Measurements from ENCODE around the gene GJB5.
"Not testable (repeated sequence)": the region's sequence is repeated elsewhere in the genome, so short reads cannot be mapped to it uniquely, and the experiment has no call there.

Gene GJB5

DNA sequence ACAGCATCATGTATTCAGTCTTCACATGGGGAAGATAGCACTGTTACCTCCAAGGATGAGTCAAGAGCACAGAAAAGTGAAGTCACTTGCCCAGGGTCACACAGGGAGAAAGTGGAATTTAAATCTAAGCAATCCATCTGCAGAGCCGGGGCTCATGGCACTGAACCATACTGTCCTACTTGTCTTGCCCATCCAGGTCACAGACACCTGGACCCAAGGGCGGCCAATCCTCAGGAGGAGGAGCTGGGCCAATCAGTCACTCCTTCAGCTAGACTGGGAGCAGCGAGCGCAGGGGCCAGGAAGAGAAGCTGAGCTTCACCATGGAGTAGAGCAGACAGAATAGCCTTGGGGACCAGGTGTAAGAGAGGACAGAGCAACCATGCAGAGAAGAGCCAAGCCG is 9.2 kb upstream of the GJB5 start:
- DNase-seq (ENCODE audit: low read depth): no peak

DNA sequence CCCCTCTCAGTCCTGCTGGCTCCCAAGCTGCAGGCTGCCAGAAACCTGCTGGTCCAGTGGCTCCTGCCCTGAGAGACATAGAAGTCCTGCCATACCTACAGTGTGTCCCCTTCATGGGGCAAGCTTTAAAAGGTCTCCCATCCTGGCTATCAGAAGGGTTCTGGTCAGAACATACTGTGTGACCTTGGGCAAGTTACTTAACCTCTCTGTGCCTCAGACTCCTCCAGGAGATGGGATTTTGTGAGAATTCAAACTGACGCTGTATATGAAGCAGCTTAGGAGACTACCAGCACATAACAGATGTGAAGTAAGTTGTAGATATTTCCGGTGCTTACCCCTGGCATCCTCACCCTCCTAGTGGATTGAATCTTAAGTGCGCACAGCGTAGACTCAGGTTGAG is 8.7 kb upstream of the GJB5 start:
- no peak for DNase-seq (ENCODE audit: low read depth)

- DNase-seq (ENCODE audit: low read depth): no peak
Measured at GRCh38 chr1:34746785-34747637, 7.8 kb upstream of the GJB5 start.

- DNase-seq (ENCODE audit: low read depth): no peak
Measured at GRCh38 chr1:34747638-34747941, 7.3 kb upstream of the GJB5 start.

DNA sequence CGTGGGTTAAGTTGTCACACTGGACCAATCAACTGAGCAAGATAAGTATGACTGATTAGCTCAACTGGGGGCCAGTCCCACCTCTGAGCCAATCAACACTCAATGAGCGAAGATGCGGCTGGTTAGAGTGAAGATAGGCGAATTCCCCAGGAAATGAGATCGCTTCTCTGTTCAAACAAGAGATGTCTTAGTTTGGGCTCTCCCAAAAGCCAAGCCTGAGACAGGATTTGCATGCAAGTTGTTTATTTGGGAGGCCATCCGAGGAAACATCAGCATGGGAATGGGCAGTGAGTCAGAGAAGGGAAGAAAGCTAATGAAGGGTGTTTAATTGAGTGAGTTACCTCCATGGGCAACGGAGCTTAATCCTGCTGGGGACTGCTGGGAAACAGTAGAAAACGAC is 4.9 kb upstream of the GJB5 start:
- no peak for DNase-seq (ENCODE audit: low read depth)

DNA sequence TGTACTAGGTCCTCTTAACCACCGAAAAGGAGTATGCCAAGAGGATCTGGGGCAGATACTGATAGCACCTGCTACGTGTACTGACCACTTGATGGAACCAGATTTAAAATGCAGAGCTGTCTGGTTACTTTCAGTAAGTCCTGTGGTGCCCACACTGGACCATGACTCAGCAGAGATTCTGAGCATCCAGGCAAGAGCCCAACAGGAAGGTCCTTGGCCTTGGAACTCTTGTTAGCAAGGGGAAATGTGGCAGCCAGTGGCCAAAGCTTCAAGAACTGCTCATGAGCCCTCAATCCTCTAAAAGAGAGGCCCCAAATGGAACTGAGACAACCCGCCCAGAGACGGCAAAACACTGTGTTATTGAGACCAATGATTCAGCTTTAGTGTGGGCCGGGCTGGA is 4.2 kb upstream of the GJB5 start:
- DNase-seq (ENCODE audit: low read depth): no peak

DNA sequence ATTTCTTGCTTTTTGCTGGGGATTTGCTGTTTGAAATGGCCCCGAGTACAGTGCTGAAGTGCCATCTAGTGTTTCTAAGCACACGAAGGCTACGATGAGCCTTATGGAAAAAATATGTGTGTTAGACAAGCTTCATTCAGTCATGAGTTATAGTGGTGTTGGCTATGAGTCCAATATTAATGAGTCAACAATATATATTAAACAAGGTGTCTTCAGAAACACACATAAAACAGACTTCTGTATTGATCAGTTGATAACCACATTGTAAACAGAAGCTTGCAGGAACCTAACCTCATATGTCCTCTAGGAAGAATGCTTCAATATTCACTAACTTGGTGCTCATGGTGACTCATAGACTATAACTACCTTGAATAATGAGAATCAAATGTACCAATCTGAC is 1.7 kb upstream of the GJB5 start:
- DNase-seq (ENCODE audit: low read depth): no peak

GRCh38 chr1:34755961-34756360 is 1.1 kb downstream of the GJB5 start:
- DNase-seq (ENCODE audit: low read depth): no peak

- DNase-seq (ENCODE audit: low read depth): no peak
Measured at GRCh38 chr1:34757386-34757785, 2.5 kb downstream of the GJB5 start.

DNA sequence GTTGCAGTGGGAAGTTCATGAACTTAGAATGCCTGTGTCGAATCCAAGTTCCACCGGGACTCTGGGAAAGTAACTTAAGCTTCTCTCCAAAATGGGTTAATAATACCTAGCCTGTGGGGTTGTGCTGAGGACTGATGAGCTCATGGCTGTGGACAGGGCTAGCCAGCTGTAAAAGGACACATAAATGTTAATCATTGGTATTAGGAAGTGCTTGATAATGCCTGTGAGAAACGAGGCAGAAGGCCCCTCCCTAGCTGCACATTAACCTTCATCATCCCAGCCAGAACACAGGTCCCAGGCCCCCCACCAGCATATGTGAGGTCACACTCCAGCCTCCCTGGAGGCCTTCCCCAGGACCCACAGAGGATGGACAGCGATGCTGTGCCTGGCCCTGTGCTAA is 3.9 kb downstream of the GJB5 start:
- DNase-seq (ENCODE audit: low read depth): no peak

DNA sequence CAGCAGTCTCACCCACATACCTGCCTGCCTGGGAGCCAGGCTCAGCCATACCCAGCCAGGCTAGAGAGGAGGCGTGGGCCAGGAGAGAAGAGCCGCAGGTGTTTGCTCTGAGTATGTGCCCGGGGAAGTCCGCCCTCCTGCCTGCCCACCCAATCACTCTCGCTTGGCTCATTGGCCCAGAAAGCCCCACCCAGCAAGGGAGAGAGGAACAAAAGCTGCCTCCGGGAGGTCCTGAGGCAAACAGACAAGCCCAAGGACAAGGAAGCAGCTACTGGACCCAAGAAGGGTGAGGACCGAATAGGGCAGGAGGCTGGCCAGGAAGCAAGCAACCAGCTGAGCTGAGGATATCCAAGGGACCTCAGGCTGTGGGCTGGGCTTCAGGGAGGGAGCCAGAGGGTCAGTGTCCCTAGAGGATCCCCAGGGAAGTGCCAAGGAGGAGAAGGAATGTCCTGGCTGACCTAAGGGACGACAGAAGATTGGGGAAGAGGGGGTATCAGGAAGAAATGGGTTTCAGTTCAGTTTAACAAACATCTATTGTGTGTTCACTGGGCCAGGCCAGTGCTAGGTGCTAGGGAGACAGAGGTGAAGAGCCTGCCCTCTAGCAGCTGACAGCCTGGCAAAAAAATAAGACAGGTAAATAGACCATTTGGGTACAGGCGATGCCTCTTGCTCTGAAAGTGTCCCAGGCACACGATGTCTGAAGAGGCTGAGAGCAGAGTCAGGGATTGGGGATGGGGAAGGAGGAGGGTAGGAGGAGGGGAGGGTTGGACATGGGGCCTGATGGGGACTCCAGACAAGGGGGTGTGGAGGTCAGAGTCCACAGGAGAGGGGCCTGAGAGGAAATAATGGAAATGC is 4.9 kb downstream of the GJB5 start, which contains the start of gene GJB4:
GJB4 (plus strand) TSS at position 238 of the 855 bp plus-strand sequence. CDS start 1,515 bp downstream, outside the sequence.
- no peak for DNase-seq (ENCODE audit: low read depth)

DNA sequence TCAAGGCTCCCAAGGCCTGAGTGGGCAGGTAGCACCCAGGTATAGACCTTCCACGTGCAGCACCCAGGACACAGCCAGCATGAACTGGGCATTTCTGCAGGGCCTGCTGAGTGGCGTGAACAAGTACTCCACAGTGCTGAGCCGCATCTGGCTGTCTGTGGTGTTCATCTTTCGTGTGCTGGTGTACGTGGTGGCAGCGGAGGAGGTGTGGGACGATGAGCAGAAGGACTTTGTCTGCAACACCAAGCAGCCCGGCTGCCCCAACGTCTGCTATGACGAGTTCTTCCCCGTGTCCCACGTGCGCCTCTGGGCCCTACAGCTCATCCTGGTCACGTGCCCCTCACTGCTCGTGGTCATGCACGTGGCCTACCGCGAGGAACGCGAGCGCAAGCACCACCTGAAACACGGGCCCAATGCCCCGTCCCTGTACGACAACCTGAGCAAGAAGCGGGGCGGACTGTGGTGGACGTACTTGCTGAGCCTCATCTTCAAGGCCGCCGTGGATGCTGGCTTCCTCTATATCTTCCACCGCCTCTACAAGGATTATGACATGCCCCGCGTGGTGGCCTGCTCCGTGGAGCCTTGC is 6.4 kb downstream of the GJB5 start:
- no peak for DNase-seq (ENCODE audit: low read depth)

DNA sequence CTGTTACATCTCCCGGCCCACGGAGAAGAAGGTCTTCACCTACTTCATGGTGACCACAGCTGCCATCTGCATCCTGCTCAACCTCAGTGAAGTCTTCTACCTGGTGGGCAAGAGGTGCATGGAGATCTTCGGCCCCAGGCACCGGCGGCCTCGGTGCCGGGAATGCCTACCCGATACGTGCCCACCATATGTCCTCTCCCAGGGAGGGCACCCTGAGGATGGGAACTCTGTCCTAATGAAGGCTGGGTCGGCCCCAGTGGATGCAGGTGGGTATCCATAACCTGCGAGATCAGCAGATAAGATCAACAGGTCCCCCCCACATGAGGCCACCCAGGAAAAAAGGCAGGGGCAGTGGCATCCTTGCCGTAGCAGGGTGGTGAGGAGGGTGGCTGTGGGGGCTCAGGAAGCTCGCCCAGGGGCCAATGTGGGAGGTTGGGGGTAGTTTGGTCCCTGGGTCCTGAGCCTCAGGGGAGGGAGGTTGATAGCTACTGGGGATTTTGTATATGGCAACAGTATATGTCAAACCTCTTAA is 7.0 kb downstream of the GJB5 start:
- no peak for DNase-seq (ENCODE audit: low read depth)

DNA sequence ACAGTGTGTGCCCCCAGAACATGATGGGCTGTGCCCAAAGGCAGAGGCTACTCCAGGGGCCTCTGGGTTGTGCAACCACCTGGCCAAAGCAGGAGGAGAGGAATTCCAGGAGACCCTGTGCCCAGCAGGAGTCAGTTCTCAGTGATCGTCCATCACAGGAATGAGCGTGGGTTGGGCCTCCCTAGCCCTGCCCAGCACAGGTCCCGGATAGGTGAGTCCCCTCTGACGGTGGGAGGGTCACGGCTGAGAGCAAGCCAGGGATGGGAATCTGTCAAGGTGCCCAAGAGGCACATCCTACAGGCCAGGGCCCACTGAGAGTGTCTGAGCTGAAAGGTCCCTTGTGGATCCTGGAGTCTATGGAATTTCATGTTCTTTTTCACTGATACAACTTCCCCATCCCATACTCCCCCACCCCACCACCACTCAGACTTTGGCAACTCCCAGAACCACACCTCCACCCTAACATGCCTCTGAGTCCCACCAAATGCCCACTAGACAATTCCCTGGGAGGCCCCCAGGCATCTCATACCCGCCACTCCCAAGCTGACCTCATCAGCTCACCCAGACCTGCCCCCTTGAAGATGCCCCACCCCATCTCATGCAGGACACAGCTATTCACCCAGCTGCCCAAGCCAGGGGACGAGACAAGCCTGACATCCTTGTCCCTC is 7.8 kb downstream of the GJB5 start:
- DNase-seq (ENCODE audit: low read depth): no peak

DNA sequence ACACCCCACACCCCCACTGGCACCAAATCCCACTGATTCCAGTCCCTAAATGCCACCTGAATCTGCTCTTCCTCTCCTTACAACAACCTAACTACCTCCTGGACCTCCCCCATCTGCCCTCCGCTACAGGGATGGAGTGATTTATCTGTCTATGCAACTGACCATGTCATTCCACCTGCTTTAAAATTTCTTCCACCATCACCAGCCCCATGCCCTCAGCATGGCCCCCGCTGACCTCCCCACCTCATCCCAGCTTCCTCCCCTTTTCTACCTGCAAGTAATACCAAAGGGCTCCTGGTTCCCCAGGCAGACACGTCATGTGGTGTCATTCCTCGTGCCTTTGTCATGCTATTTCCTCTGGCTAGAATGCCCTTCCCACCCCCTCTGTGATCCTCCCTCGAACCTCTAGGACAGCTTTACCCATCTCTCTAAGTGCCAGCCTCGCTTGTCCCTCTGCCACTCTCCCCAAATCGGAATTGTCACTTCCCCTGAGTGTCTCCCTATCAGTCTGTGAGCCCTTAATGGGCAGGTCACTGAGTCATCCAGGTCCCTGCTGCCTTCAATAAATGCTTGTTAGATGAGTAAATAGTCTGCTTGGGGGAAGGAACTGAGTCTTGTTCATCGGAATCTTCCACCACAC is 8.4 kb downstream of the GJB5 start:
- DNase-seq (ENCODE audit: low read depth): peak; percentile 61

- DNase-seq (ENCODE audit: low read depth): no peak
Measured at GRCh38 chr1:34768856-34769255, 14.0 kb downstream of the GJB5 start.

DNA sequence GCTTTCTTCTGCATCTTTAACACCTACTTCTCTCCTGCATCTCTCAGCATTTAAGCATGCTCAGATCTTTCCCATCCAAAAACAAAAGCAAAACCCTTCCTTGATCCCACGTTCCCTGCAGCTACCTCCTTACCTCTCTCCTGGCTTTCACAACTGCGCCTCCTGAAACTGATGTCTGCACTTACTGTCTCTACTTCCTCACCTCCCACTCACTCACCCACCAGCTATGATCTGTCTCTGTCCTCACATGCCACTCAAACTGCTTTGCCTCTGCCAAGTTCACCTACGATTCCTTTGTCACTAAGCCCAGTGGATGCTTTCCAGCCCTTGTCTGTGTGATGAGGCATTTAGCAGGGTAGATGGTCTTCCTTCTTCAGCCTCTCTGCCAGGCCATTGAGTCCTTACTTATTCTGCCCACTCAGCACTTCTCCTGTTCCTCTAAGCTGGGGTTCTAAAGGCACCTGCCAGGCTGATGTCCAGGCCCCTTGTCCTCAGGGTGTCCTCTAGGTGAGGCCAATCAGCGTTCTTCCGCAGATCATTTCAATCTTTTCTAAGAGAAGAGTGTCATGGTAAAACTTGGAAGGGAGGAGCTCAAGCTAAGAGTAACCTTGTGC is 16.2 kb downstream of the GJB5 start:
- no peak for DNase-seq (ENCODE audit: low read depth)

DNA sequence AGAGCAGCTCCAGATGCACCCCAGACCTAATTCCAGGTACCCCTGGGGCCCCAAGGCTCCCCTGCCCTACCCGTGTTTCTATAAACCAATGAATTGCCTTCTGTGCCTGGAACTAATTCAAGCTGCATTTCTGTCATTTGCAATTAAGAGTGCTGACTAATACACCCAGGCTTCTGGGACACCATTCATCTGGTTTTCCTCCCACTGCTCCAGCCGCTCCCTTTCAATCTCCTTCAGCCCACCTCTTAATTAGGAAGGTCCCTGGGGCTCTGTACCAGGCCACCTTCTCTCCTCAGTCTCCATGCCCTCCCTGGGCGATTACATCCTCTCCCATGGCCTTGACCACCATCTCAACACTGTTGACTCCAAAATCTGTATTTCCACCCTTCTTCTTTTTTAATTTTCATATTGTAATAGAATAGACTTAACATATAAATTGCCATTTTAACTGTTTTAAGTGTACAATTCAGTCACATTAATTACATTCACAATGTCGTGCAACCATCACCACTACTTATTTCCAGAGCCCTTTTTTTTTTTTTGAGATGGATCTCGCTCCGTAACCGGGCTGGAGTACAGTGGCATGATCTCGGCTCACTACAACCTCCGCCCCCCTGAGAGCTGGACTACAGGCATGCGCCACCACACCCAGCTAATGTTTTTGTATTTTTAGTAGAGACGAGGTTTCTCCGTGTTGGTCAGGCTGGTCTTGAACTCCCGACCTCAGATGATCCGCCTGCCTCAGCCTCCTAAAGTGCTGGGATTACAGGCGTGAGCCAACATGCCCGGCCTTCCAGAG is 16.9 kb downstream of the GJB5 start:
- DNase-seq (ENCODE audit: low read depth): no peak

GRCh38 chr1:34773114-34773513 is 18.3 kb downstream of the GJB5 start:
- not testable (repeated sequence) for DNase-seq (ENCODE audit: low read depth)

DNA sequence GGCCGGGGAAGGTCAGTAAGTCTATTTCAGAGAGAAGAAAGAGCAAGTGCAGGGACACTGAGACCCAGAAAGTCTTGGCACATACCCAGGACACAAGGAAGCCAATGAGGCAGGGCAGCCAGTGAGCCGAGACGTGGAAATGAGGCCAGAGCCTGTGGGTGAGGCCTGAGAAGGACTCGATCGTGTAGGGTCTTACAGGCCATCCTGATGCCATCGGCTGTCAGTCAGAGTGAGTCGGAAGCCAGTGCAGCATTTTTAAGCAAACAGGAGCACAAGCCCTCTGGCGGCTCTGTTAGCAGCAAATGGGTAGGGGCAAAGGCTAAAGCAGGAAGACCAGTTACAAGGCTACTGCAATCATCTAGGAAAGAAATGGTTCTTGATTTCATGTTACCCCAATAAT is 20.1 kb downstream of the GJB5 start:
- DNase-seq (ENCODE audit: low read depth): no peak
